ENCODE measurements around the gene PLB1.

- no peak for TF ChIP-seq POLR2A (IDR thresholded peaks at IDR 0.05; ENCODE audit: low read length)
- no peak for TF ChIP-seq MAX (IDR thresholded peaks at IDR 0.05)
- no peak for TF ChIP-seq JUN (IDR thresholded peaks at IDR 0.05)
- TF ChIP-seq, protein P1, sequence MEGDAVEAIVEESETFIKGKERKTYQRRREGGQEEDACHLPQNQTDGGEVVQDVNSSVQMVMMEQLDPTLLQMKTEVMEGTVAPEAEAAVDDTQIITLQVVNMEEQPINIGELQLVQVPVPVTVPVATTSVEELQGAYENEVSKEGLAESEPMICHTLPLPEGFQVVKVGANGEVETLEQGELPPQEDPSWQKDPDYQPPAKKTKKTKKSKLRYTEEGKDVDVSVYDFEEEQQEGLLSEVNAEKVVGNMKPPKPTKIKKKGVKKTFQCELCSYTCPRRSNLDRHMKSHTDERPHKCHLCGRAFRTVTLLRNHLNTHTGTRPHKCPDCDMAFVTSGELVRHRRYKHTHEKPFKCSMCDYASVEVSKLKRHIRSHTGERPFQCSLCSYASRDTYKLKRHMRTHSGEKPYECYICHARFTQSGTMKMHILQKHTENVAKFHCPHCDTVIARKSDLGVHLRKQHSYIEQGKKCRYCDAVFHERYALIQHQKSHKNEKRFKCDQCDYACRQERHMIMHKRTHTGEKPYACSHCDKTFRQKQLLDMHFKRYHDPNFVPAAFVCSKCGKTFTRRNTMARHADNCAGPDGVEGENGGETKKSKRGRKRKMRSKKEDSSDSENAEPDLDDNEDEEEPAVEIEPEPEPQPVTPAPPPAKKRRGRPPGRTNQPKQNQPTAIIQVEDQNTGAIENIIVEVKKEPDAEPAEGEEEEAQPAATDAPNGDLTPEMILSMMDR (IDR thresholded peaks at IDR 0.05), result no peak
- TF ChIP-seq RAD21 (conservative IDR thresholded peaks at IDR 0.05 in 1 of 2, IDR thresholded peaks at IDR 0.05 in 1 of 2), result no peak
- no peak for TF ChIP-seq SMC3 (IDR thresholded peaks at IDR 0.05)
- no peak for TF ChIP-seq ZFP36 (IDR thresholded peaks at IDR 0.05; ENCODE audit: borderline replicate concordance, partially characterized antibody)
- TF ChIP-seq RCOR1 (IDR thresholded peaks at IDR 0.05; ENCODE audit: low read depth, low read length), result no peak
- no peak for TF ChIP-seq EP300 (IDR thresholded peaks at IDR 0.05)
Observed at GRCh38 chr2:28613186-28613585, 117.3 kb downstream of the PLB1 start.

Data from A549 (cell line).